Measurements from ENCODE around the gene SMPD2. TPM values are rescaled to one million over a fixed set of nuclear protein-coding genes. Genes with fewer than 3 reads are reported as not detected.

SMPD2 gene
- total RNA-seq, 1 experiment from 2014 or later, result 50.0 TPM

DNA sequence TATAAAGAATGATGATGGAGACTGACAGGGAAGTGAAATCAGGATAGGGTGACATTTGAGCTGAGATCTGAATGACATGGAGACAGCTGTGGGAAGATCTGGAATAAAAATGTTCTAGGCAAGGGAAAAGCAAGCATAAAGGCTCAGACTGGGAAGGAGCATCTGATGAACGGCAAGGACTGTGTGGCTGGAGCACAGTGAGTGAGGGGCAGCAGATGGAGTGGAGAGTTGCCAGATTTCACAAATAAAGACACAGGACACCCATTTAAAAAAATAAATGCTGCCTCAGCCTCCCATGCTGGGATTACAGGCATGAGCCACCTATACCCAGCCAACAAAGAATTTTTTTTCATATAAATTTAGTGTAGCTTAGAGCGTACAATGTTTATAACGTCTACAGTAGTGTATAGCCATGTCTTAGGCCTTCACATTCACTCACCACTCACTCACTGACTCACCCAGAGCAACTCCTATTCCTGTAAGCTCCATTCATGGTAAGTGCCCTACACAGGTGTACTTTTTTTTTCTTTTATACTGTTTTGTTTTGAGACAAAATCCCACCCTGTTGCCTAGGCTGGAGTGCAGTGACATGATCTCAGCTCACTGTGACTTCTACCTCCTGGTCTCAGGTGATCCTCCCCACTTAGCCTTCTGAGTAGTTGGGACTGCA, 44.9 kb downstream of the SMPD2 start:
- TF ChIP-seq, protein P1, sequence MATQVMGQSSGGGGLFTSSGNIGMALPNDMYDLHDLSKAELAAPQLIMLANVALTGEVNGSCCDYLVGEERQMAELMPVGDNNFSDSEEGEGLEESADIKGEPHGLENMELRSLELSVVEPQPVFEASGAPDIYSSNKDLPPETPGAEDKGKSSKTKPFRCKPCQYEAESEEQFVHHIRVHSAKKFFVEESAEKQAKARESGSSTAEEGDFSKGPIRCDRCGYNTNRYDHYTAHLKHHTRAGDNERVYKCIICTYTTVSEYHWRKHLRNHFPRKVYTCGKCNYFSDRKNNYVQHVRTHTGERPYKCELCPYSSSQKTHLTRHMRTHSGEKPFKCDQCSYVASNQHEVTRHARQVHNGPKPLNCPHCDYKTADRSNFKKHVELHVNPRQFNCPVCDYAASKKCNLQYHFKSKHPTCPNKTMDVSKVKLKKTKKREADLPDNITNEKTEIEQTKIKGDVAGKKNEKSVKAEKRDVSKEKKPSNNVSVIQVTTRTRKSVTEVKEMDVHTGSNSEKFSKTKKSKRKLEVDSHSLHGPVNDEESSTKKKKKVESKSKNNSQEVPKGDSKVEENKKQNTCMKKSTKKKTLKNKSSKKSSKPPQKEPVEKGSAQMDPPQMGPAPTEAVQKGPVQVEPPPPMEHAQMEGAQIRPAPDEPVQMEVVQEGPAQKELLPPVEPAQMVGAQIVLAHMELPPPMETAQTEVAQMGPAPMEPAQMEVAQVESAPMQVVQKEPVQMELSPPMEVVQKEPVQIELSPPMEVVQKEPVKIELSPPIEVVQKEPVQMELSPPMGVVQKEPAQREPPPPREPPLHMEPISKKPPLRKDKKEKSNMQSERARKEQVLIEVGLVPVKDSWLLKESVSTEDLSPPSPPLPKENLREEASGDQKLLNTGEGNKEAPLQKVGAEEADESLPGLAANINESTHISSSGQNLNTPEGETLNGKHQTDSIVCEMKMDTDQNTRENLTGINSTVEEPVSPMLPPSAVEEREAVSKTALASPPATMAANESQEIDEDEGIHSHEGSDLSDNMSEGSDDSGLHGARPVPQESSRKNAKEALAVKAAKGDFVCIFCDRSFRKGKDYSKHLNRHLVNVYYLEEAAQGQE (IDR thresholded peaks at IDR 0.05; ENCODE audit: insufficient read depth in 1 of 2, low read depth in 2 of 2, low read length in 1 of 2), result no peak
- no peak for TF ChIP-seq SIN3A (IDR thresholded peaks at IDR 0.05; ENCODE audit: borderline replicate concordance, insufficient read depth, low read depth, low read length)
- no peak for TF ChIP-seq TCF7L2 (IDR thresholded peaks at IDR 0.05; ENCODE audit: low read depth, low read length)
- no peaks in the 10 kb centered on the region for H3K9me3 ChIP-seq (ENCODE audit: control insufficient read depth, insufficient read depth, low read depth, low read length)
- no peak for ATAC-seq
- H3K4me1 ChIP-seq (ENCODE audit: control insufficient read depth, insufficient read depth, low read length), result peaks cover 20% of the 10 kb centered on the region
- H3K36me3 ChIP-seq (ENCODE audit: control insufficient read depth, insufficient read depth, low read length), result peaks cover 5% of the 10 kb centered on the region
- ChIA-PET CTCF (no interaction called here), POLR2A (no interaction called here)
- H3K4me3 ChIP-seq (ENCODE audit: low read depth in 2 of 2, low read length in 2 of 2), result no peak overlapping the region
- DNase-seq (ENCODE audit: low read depth, low spot score), result no peak
- in situ Hi-C loops (cut with HindIII; ENCODE audit: low pct_unique_long_range_greater_than_20kb, low sequenced_read_pairs), result no loop called here
- BruUV-seq (replicated peaks), result no TSS peak
- H3K27ac ChIP-seq (ENCODE audit: low read length), result no peak overlapping the region
- no peaks in the 10 kb centered on the region; the same call in 1 of the 2 replicates for H3K27me3 ChIP-seq (ENCODE audit: control insufficient read depth, insufficient read depth, low read length)
- intact Hi-C loops (cut with micrococcal nuclease; ENCODE audit: unreplicated experiment), result no loop called here

DNA sequence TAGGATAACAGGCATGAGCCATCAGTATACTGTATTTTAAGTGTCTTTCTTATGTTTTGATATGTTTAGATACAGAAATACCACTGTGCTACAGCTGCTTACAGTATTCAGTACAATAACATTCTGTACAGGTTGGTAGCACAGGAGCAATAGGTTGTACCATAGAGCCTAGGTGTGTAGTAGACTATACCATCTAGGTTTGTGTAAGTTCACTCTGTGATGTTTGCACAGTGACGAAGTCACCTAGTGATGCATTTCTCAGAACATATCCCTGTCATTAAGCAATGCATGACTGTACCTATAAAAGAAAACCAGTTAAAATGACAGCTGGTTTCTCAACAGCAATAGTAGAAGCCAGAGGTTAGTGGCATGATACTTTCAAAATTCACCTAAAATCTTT, 45.5 kb downstream of the SMPD2 start:
- H3K4me1 ChIP-seq (ENCODE audit: control insufficient read depth, insufficient read depth, low read length), result peaks cover 13% of the 10 kb centered on the region
- 0 out of 2 replicates have a peak, but pooled peaks have one; percentile 7 for ATAC-seq
- intact Hi-C loops (cut with micrococcal nuclease; ENCODE audit: unreplicated experiment) (no loop called here), in situ Hi-C loops (cut with HindIII; ENCODE audit: low pct_unique_long_range_greater_than_20kb, low sequenced_read_pairs) (no loop called here)
- TF ChIP-seq, protein P1 (IDR thresholded peaks at IDR 0.05; ENCODE audit: insufficient read depth in 1 of 2, low read depth in 2 of 2, low read length in 1 of 2), result no peak
- TF ChIP-seq CTCF (IDR thresholded peaks at IDR 0.05), result no peak
- TF ChIP-seq POLR2AphosphoS5 (IDR thresholded peaks at IDR 0.05; ENCODE audit: low read depth, low read length), result no peak
- TF ChIP-seq SIN3A (IDR thresholded peaks at IDR 0.05; ENCODE audit: borderline replicate concordance, insufficient read depth, low read depth, low read length), result no peak
- no peak for TF ChIP-seq TCF7L2 (IDR thresholded peaks at IDR 0.05; ENCODE audit: low read depth, low read length)
- ChIA-PET POLR2A (no interaction called here), CTCF (no interaction called here)
- no peaks in the 10 kb centered on the region; the same call in 1 of the 2 replicates for H3K27me3 ChIP-seq (ENCODE audit: control insufficient read depth, insufficient read depth, low read length)
- no peaks in the 10 kb centered on the region; the same call in none of the 2 replicates for H3K36me3 ChIP-seq (ENCODE audit: control insufficient read depth, insufficient read depth, low read length)
- no peak overlapping the region for H3K4me3 ChIP-seq (ENCODE audit: low read depth in 2 of 2, low read length in 2 of 2)
- no peaks in the 10 kb centered on the region for H3K9me3 ChIP-seq (ENCODE audit: control insufficient read depth, insufficient read depth, low read depth, low read length)
- peak; percentile 81 for DNase-seq (ENCODE audit: low read depth, low spot score)
- no peak overlapping the region for H3K27ac ChIP-seq (ENCODE audit: low read length)
- BruUV-seq (replicated peaks), result no TSS peak
